ENCODE data around the gene MAFG. TPM values are rescaled to one million over a fixed set of nuclear protein-coding genes. Genes with fewer than 3 reads are reported as not detected.
A peak's percentile ranks its signal among the peaks of the same experiment; 100 is the strongest.
"Not testable (repeated sequence)": the region's sequence is repeated elsewhere in the genome, so short reads cannot be mapped to it uniquely, and the experiment has no call there.

MAFG gene
- total RNA-seq, 1 experiment from 2014 or later = 49.7 TPM

- CTCF ChIA-PET = interaction anchor here (0.7 kb wide), 1 partner anchor 128 kb away, joined by 3 read pairs; no protein-coding TSS in a partner anchor
- intact Hi-C loops (cut with micrococcal nuclease; ENCODE audit: unreplicated experiment); DNase-seq (ENCODE audit: low spot score); H3K4me1 ChIP-seq (ENCODE audit: insufficient read depth, low read length, poor library complexity, severe bottlenecking); POLR2A ChIA-PET (ENCODE audit: low non-redundant PET); H3K4me3 ChIP-seq (ENCODE audit: low read depth, low read length, poor library complexity, severe bottlenecking); H3K9me3 ChIP-seq (ENCODE audit: low read depth, low read length, poor library complexity, severe bottlenecking); H3K27me3 ChIP-seq (replicated peaks; ENCODE audit: insufficient read depth, low read depth, low read length, poor library complexity); H3K36me3 ChIP-seq (ENCODE audit: insufficient read depth, low read length, poor library complexity, severe bottlenecking); BruUV-seq (replicated peaks); H3K27ac ChIP-seq (ENCODE audit: low read depth, low read length, poor library complexity, severe bottlenecking): not testable (repeated sequence)
- TF ChIP-seq CTCF (conservative IDR thresholded peaks at IDR 0.05; ENCODE audit: low read depth, low read length) = 0 out of 2 replicates have a peak, but pooled peaks have one; percentile 21
These were observed 25.9 kb upstream of the MAFG start for GRCh38 chr17:81953443-81953842.

GRCh38 chr17:81952792-81953228, 25.3 kb upstream of the MAFG start:
- intact Hi-C loops (cut with micrococcal nuclease; ENCODE audit: unreplicated experiment) = no loop called here
- no peaks in the 10 kb centered on the region for H3K9me3 ChIP-seq (ENCODE audit: low read depth, low read length, poor library complexity, severe bottlenecking)
- H3K27me3 ChIP-seq (replicated peaks; ENCODE audit: insufficient read depth, low read depth, low read length, poor library complexity) = no peaks in the 10 kb centered on the region
- no TSS peak for BruUV-seq (replicated peaks)
- no peak for DNase-seq (ENCODE audit: low spot score)
- H3K36me3 ChIP-seq (ENCODE audit: insufficient read depth, low read length, poor library complexity, severe bottlenecking) = no peaks in the 10 kb centered on the region
- no peaks in the 10 kb centered on the region for H3K4me1 ChIP-seq (ENCODE audit: insufficient read depth, low read length, poor library complexity, severe bottlenecking)
- no peak for TF ChIP-seq CTCF (conservative IDR thresholded peaks at IDR 0.05; ENCODE audit: low read depth, low read length)
- no peak for TF ChIP-seq EZH2 (IDR thresholded peaks at IDR 0.05; ENCODE audit: borderline replicate concordance, low read depth, low read length, poor library complexity, severe bottlenecking)
- no peak overlapping the region for H3K4me3 ChIP-seq (ENCODE audit: low read depth, low read length, poor library complexity, severe bottlenecking)
- ChIA-PET POLR2A (ENCODE audit: low non-redundant PET) (no interaction called here), CTCF (interaction anchor here (0.7 kb wide), 2 partner anchors 82 to 127 kb away, joined by 3 to 5 read pairs; no protein-coding TSS in a partner anchor)
- no peak overlapping the region for H3K27ac ChIP-seq (ENCODE audit: low read depth, low read length, poor library complexity, severe bottlenecking)

GRCh38 chr17:81951785-81952684, 24.5 kb upstream of the MAFG start:
- Histone ChIP-seq H3K9me3 (ENCODE audit: low read depth, low read length, poor library complexity, severe bottlenecking) (no peaks in the 10 kb centered on the region), H3K4me3 (ENCODE audit: low read depth, low read length, poor library complexity, severe bottlenecking) (no peak overlapping the region), H3K36me3 (ENCODE audit: insufficient read depth, low read length, poor library complexity, severe bottlenecking) (no peaks in the 10 kb centered on the region), H3K4me1 (ENCODE audit: insufficient read depth, low read length, poor library complexity, severe bottlenecking) (no peaks in the 10 kb centered on the region), H3K27me3 (replicated peaks; ENCODE audit: insufficient read depth, low read depth, low read length, poor library complexity) (no peaks in the 10 kb centered on the region), H3K27ac (ENCODE audit: low read depth, low read length, poor library complexity, severe bottlenecking) (no peak overlapping the region)
- TF ChIP-seq CTCF (conservative IDR thresholded peaks at IDR 0.05; ENCODE audit: low read depth, low read length) = no peak
- no peak for TF ChIP-seq EZH2 (IDR thresholded peaks at IDR 0.05; ENCODE audit: borderline replicate concordance, low read depth, low read length, poor library complexity, severe bottlenecking)
- CTCF ChIA-PET = no interaction called here
- intact Hi-C loops (cut with micrococcal nuclease; ENCODE audit: unreplicated experiment) = no loop called here
- POLR2A ChIA-PET (ENCODE audit: low non-redundant PET) = no interaction called here
- BruUV-seq (replicated peaks) = no TSS peak
- no peak for DNase-seq (ENCODE audit: low spot score)
